K562 (cell line): ENCODE measurements around the gene VIM. TPM values are rescaled to one million over a fixed set of nuclear protein-coding genes. Genes with fewer than 3 reads are reported as not detected.

Experiments
- CCAR2 ChIP-seq: fragments of 200-400 bp; formaldehyde crosslinking; IDR thresholded peaks from 2 replicates; pipeline ENCODE4 v1.6.1; 2017; ENCODE audit warnings: mild to moderate bottlenecking, low read depth, low read length
- CXXC5 ChIP-seq: fragments of 250-450 bp; sonication (Bioruptor Pico); IDR thresholded peaks from 2 replicates; pipeline ENCODE4 v1.8.0; 2022; ENCODE audit warnings: inconsistent platforms, mild to moderate bottlenecking, moderate library complexity
- DPF2 ChIP-seq: fragments of 450-650 bp; IDR thresholded peaks from 2 replicates; pipeline ENCODE4 v1.6.1; 2016
- EHMT2 ChIP-seq: fragments of 450-650 bp; IDR thresholded peaks from 2 replicates; pipeline ENCODE4 v1.6.1; 2018; ENCODE audit warnings: antibody characterized with exemption
- HDAC3 ChIP-seq: fragments of 450-650 bp; IDR thresholded peaks from 2 replicates; pipeline ENCODE4 v1.6.1; 2018; ENCODE audit warnings: borderline replicate concordance, mild to moderate bottlenecking, moderate library complexity; ENCODE audit not compliant: partially characterized antibody
- HNRNPLL ChIP-seq: fragments of 200-400 bp; formaldehyde crosslinking; IDR thresholded peaks from 2 replicates; pipeline ENCODE4 v1.6.1; 2017; ENCODE audit warnings: low read length, low read depth, mild to moderate bottlenecking; ENCODE audit not compliant: poor library complexity, severe bottlenecking
- MAZ ChIP-seq, 2 experiments: fragments of 450-650 bp in 1 of 2; sonication (generic) in 1 of 2; formaldehyde crosslinking; IDR thresholded peaks in 1 of 2; conservative IDR thresholded peaks in 1 of 2; 2 replicates each; pipeline versions ENCODE4 v1.4.0 to v1.5.0; 2020; ENCODE audit warnings: mild to moderate bottlenecking in 1 of 2, missing genetic modification reagents in 1 of 2
- MCM3 ChIP-seq: fragments of 450-650 bp; IDR thresholded peaks from 2 replicates; pipeline ENCODE4 v1.6.1; 2016
- MECOM ChIP-seq: fragments of 250-450 bp; sonication (Bioruptor Pico); IDR thresholded peaks from 2 replicates; pipeline ENCODE4 v1.8.0; 2022; ENCODE audit warnings: inconsistent platforms
- STAG1 ChIP-seq: sonication (generic); formaldehyde crosslinking; IDR thresholded peaks from 2 replicates; pipeline ENCODE4 v1.5.0; 2020; ENCODE audit warnings: missing genetic modification reagents, borderline replicate concordance
- TBP ChIP-seq: optimal IDR thresholded peaks from 2 replicates; pipeline ENCODE3; 2011; ENCODE audit warnings: low read depth, low read length, improper control_type of control experiment
- ZNF232 ChIP-seq: sonication (generic); formaldehyde crosslinking; IDR thresholded peaks from 2 replicates; pipeline ENCODE4 v1.8.0; 2022; ENCODE audit warnings: mild to moderate bottlenecking, missing genetic modification reagents
- ZNF778 ChIP-seq: fragments of 450-650 bp; formaldehyde crosslinking; IDR thresholded peaks from 2 replicates; pipeline ENCODE4 v1.4.0; 2020; ENCODE audit warnings: mild to moderate bottlenecking, moderate library complexity
- polyA plus RNA-seq, 8 experiments: library from polyadenylated mRNA; depleted of rRNA in 4 of 8; stranded (reverse) in 5 of 8; unstranded in 3 of 8; fragments of >200 nt; fragmentation: Nextera tagmentation in 2 of 8; fragmentation: Illumina TruSeq in 1 of 8; extraction: Ambion mirVana in 2 of 8; extraction: Trizol in 1 of 8; gene quantifications; 2 replicates each; pipeline versions ENCODE4 v1.2.1 to v1.2.3, GENCODE V29; 2011 to 2014; ENCODE audit warnings: inconsistent platforms in 1 of 8, missing spikeins in 1 of 8
- total RNA-seq, 7 experiments: library from RNA; depleted of rRNA in 6 of 7; stranded (reverse); fragments of >200 nt in 6 of 7; fragmentation: Illumina TruSeq in 2 of 7; extraction: Trizol in 2 of 7; gene quantifications; 2 replicates each; pipeline versions ENCODE4 v1.2.1 to v1.2.3, GENCODE V29; 2011 to 2021; ENCODE audit warnings: low replicate concordance in 1 of 7
- TF ChIP-seq, protein P1 (sequence below): fragments of 450-650 bp; IDR thresholded peaks from 2 replicates; pipeline ENCODE4 v1.7.0; 2016; ENCODE audit warnings: borderline replicate concordance
- TF ChIP-seq, protein P2 (sequence below): sonication (generic); IDR thresholded peaks from 2 replicates; pipeline ENCODE4 v1.6.1; 2016
- TF ChIP-seq, protein P3 (sequence below): fragments of 450-650 bp; IDR thresholded peaks from 2 replicates; pipeline ENCODE4 v1.6.1; 2016; ENCODE audit warnings: borderline replicate concordance
- TF ChIP-seq, protein P4 (sequence below): sonication (generic); formaldehyde crosslinking; IDR thresholded peaks from 2 replicates; pipeline ENCODE4 v1.8.0; 2022; ENCODE audit warnings: mild to moderate bottlenecking, missing genetic modification reagents
- TF ChIP-seq, protein P5 (sequence below): fragments of 150-350 bp; IDR thresholded peaks from 2 replicates; pipeline ENCODE4 v1.6.1; 2014; ENCODE audit warnings: low read depth, mild to moderate bottlenecking, low read length, borderline replicate concordance

VIM gene
- total and polyA plus RNA-seq, 9 of the 15 experiments (the other 6 are each of a cell fraction or from before 2014, with no cell fraction given) = 86.0 to 621 (median 383) TPM

- TF ChIP-seq, protein P1, sequence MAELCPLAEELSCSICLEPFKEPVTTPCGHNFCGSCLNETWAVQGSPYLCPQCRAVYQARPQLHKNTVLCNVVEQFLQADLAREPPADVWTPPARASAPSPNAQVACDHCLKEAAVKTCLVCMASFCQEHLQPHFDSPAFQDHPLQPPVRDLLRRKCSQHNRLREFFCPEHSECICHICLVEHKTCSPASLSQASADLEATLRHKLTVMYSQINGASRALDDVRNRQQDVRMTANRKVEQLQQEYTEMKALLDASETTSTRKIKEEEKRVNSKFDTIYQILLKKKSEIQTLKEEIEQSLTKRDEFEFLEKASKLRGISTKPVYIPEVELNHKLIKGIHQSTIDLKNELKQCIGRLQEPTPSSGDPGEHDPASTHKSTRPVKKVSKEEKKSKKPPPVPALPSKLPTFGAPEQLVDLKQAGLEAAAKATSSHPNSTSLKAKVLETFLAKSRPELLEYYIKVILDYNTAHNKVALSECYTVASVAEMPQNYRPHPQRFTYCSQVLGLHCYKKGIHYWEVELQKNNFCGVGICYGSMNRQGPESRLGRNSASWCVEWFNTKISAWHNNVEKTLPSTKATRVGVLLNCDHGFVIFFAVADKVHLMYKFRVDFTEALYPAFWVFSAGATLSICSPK = no peak
- TF ChIP-seq HDAC3 = no peak
- TF ChIP-seq MECOM (CRISPR knock-in tag) = no peak
- TF ChIP-seq ZNF778 = no peak
- TF ChIP-seq, protein P2, sequence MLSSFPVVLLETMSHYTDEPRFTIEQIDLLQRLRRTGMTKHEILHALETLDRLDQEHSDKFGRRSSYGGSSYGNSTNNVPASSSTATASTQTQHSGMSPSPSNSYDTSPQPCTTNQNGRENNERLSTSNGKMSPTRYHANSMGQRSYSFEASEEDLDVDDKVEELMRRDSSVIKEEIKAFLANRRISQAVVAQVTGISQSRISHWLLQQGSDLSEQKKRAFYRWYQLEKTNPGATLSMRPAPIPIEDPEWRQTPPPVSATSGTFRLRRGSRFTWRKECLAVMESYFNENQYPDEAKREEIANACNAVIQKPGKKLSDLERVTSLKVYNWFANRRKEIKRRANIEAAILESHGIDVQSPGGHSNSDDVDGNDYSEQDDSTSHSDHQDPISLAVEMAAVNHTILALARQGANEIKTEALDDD = peak; percentile 90
- peak; percentile 39; the same call in 1 of the 2 replicates for TF ChIP-seq DPF2
- TF ChIP-seq, protein P3, sequence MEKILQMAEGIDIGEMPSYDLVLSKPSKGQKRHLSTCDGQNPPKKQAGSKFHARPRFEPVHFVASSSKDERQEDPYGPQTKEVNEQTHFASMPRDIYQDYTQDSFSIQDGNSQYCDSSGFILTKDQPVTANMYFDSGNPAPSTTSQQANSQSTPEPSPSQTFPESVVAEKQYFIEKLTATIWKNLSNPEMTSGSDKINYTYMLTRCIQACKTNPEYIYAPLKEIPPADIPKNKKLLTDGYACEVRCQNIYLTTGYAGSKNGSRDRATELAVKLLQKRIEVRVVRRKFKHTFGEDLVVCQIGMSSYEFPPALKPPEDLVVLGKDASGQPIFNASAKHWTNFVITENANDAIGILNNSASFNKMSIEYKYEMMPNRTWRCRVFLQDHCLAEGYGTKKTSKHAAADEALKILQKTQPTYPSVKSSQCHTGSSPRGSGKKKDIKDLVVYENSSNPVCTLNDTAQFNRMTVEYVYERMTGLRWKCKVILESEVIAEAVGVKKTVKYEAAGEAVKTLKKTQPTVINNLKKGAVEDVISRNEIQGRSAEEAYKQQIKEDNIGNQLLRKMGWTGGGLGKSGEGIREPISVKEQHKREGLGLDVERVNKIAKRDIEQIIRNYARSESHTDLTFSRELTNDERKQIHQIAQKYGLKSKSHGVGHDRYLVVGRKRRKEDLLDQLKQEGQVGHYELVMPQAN = no peak
- TF ChIP-seq MAZ (CRISPR knock-in tag; conservative IDR thresholded peaks at IDR 0.05 in 1 of 2, IDR thresholded peaks at IDR 0.05 in 1 of 2) = no peak
- TF ChIP-seq, protein P4, sequence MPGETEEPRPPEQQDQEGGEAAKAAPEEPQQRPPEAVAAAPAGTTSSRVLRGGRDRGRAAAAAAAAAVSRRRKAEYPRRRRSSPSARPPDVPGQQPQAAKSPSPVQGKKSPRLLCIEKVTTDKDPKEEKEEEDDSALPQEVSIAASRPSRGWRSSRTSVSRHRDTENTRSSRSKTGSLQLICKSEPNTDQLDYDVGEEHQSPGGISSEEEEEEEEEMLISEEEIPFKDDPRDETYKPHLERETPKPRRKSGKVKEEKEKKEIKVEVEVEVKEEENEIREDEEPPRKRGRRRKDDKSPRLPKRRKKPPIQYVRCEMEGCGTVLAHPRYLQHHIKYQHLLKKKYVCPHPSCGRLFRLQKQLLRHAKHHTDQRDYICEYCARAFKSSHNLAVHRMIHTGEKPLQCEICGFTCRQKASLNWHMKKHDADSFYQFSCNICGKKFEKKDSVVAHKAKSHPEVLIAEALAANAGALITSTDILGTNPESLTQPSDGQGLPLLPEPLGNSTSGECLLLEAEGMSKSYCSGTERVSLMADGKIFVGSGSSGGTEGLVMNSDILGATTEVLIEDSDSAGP = no peak
- TF ChIP-seq MCM3 = no peak
- TF ChIP-seq CCAR2 = no peak
- TF ChIP-seq, protein P5, sequence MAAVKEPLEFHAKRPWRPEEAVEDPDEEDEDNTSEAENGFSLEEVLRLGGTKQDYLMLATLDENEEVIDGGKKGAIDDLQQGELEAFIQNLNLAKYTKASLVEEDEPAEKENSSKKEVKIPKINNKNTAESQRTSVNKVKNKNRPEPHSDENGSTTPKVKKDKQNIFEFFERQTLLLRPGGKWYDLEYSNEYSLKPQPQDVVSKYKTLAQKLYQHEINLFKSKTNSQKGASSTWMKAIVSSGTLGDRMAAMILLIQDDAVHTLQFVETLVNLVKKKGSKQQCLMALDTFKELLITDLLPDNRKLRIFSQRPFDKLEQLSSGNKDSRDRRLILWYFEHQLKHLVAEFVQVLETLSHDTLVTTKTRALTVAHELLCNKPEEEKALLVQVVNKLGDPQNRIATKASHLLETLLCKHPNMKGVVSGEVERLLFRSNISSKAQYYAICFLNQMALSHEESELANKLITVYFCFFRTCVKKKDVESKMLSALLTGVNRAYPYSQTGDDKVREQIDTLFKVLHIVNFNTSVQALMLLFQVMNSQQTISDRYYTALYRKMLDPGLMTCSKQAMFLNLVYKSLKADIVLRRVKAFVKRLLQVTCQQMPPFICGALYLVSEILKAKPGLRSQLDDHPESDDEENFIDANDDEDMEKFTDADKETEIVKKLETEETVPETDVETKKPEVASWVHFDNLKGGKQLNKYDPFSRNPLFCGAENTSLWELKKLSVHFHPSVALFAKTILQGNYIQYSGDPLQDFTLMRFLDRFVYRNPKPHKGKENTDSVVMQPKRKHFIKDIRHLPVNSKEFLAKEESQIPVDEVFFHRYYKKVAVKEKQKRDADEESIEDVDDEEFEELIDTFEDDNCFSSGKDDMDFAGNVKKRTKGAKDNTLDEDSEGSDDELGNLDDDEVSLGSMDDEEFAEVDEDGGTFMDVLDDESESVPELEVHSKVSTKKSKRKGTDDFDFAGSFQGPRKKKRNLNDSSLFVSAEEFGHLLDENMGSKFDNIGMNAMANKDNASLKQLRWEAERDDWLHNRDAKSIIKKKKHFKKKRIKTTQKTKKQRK = no peak
- TF ChIP-seq STAG1 = no peak
- peak; percentile 20; the same call in 1 of the 2 replicates for TF ChIP-seq EHMT2
- TF ChIP-seq HNRNPLL = no peak
- peak; percentile 40; the same call in 1 of the 2 replicates for TF ChIP-seq CXXC5 (CRISPR knock-in tag)
- peak; percentile 20 for TF ChIP-seq TBP
- no peak for TF ChIP-seq ZNF232 (CRISPR knock-in tag)
Observed at GRCh38 chr10:17212802-17213221, 15.2 kb upstream of the VIM start (continued).
